Uterus (tissue), 2 donors: ENCODE data around the gene ZNF581.

Experiments
- POLR2A ChIP-seq, 2 donors: fragments of 450-650 bp; IDR thresholded peaks; one replicate each; pipeline ENCODE4 v1.6.1; 2016; ENCODE audit warnings: antibody characterized with exemption in 2 of 2, mild to moderate bottlenecking in 1 of 2, moderate library complexity in 1 of 2
- TF ChIP-seq, protein P1 (sequence below), 4 experiments: fragments of 200-600 bp in 2 of 4; fragments of 450-650 bp in 2 of 4; sonication (generic) in 2 of 4; IDR thresholded peaks; one replicate each; pipeline ENCODE4 v1.5.1; 2016 to 2019; ENCODE audit warnings: antibody characterized with exemption in 4 of 4, mild to moderate bottlenecking in 2 of 4, moderate library complexity in 1 of 4

DNA sequence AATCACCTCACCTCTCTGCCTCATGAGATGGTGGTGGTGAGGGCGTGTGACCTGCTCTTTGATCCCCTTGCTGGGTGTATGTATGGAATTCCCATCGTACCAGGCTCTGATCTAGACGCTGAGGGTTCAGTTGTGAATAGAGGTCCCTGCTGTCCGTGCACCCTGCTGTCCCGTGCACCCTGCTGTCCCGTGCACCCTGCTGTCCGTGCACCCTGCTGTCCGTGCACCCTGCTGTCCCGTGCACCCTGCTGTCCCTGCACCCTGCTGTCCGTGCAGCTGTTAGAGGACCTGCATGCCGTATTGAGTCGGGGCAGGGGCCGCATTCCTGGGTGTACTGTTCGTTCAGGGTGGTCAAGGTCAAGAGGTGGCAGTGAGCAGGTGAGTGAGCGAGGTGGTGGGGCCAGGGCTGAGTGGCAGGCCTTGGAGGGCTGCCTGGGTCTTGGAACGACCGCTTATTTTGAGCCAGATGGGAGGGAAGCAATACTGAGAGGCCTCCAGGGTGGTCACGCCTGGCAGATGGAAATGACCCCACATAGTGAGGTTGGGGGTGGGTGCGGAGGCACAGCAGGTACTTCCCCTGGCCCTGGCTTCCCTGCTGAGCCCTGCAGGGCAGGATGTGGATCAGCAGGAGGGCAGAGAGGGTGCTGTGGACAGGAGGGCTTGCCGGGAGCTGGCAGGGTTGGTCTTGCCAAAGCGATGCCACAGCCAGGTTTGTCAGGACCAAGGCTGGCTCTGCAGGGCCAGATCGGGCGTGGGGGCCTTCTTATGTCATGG, 27.0 kb downstream of the ZNF581 start:
- TF ChIP-seq, protein P1, sequence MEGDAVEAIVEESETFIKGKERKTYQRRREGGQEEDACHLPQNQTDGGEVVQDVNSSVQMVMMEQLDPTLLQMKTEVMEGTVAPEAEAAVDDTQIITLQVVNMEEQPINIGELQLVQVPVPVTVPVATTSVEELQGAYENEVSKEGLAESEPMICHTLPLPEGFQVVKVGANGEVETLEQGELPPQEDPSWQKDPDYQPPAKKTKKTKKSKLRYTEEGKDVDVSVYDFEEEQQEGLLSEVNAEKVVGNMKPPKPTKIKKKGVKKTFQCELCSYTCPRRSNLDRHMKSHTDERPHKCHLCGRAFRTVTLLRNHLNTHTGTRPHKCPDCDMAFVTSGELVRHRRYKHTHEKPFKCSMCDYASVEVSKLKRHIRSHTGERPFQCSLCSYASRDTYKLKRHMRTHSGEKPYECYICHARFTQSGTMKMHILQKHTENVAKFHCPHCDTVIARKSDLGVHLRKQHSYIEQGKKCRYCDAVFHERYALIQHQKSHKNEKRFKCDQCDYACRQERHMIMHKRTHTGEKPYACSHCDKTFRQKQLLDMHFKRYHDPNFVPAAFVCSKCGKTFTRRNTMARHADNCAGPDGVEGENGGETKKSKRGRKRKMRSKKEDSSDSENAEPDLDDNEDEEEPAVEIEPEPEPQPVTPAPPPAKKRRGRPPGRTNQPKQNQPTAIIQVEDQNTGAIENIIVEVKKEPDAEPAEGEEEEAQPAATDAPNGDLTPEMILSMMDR (IDR thresholded peaks at IDR 0.05), result no peak
- TF ChIP-seq POLR2A (IDR thresholded peaks at IDR 0.05), result no peak
